ENCODE measurements around the gene PPP1R3F.
"Not testable (repeated sequence)": the region's sequence is repeated elsewhere in the genome, so short reads cannot be mapped to it uniquely, and the experiment has no call there.

Gene PPP1R3F

DNA sequence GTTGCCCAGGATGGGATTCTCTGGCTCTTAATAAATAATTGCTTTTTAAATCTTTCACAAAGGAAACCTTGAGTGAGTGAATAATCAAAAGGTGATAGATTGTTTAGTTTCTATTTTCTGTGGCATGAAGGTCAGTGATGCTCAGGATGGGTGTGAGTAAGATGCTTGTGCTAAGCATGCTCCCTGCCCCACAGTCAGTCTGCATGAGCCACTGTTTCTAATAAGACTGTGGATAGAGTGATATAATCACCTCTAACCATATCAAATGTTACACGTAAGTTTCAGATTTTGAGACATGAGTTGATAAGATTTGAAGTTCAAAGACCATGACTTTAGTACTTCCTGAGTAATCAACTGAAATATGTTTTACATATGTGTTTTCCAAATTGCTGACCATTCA is 31.1 kb downstream of the PPP1R3F start:
- no peak for TF ChIP-seq GATA1 (IDR thresholded peaks at IDR 0.05; ENCODE audit: low read depth, low read length)
- TF ChIP-seq POLR2A (IDR thresholded peaks at IDR 0.05; ENCODE audit: low read length) = no peak
- no peak for DNase-seq

DNA sequence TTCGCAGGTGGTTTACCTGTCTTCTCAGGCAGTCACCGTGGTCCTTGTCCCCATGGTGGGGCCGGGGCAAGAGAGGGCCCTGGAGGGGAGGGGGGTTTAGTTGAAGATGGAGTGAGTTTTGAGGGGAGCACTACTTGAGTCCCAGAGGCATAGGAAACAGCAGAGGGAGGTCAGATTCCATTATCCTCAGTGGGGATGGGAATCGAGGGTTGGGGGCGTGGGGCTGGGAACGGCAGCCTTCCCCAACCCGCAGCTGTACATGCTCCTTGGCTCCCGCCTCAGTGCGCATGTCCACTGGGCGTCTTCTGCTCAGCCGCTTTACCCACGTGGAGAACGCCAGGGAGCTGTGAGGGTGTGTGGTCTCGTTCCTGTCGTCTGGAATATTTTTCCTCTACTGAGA is 33.8 kb downstream of the PPP1R3F start, which contains the start of gene GAGE10:
Gene GAGE10, plus strand, starts transcription at position 301 of the 400 bp plus-strand sequence. CDS start 1,214 bp downstream, outside the sequence.
- DNase-seq = no peak
- no peak for TF ChIP-seq POLR2A (IDR thresholded peaks at IDR 0.05; ENCODE audit: low read length)
- TF ChIP-seq GATA1 (IDR thresholded peaks at IDR 0.05; ENCODE audit: low read depth, low read length) = no peak

GRCh38 chrX:49307775-49308174 is 38.2 kb downstream of the PPP1R3F start:
- not testable (repeated sequence) for DNase-seq

DNA sequence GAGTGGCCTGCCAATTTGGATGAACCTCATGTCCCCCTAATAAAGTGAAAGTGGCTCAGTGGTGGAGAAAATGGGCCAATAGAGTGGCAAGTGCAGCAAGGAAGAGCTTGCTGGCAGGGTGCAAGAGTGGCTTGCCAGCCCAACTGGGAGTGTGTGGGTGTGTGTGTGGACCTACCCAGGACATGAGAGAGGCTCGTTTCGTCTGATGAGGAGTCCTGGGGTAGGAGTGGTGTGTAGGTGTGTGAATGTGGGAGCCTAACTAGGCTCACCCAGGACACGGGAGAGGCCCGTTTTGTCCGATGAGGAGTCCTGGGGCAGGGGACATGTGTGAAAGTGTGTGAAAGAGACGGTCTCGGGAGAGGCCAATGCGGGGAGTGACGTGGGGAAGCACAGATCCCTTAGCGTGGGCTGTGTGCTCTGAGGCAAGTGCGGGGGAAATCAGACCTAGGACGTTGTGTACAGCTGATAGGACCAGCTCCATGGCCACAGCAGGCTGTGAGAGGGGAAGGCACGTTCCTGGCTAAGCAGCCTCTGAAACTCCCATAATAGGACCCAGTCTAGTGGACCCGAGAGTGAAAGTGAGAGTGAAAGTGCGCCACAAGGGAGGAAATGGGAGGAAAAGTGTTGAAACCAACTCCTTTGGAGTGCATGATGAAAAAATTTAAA is 39.1 kb downstream of the PPP1R3F start:
- DNase-seq = peak in 1 of 2 experiments; percentile 1

GRCh38 chrX:49309401-49309981 is 39.9 kb downstream of the PPP1R3F start:
- TF ChIP-seq POLR2A (IDR thresholded peaks at IDR 0.05; ENCODE audit: low read length) (no peak), GATA1 (IDR thresholded peaks at IDR 0.05; ENCODE audit: low read depth, low read length) (no peak)
- DNase-seq = no peak

More for the DNA sequence above, 39.1 kb downstream of the PPP1R3F start:
- TF ChIP-seq POLR2A (IDR thresholded peaks at IDR 0.05; ENCODE audit: low read length) (no peak), GATA1 (IDR thresholded peaks at IDR 0.05; ENCODE audit: low read depth, low read length) (no peak)

GRCh38 chrX:49310371-49310770 is 40.8 kb downstream of the PPP1R3F start:
- no peak for DNase-seq
- TF ChIP-seq GATA1 (IDR thresholded peaks at IDR 0.05; ENCODE audit: low read depth, low read length) (no peak), POLR2A (IDR thresholded peaks at IDR 0.05; ENCODE audit: low read length) (no peak)

DNA sequence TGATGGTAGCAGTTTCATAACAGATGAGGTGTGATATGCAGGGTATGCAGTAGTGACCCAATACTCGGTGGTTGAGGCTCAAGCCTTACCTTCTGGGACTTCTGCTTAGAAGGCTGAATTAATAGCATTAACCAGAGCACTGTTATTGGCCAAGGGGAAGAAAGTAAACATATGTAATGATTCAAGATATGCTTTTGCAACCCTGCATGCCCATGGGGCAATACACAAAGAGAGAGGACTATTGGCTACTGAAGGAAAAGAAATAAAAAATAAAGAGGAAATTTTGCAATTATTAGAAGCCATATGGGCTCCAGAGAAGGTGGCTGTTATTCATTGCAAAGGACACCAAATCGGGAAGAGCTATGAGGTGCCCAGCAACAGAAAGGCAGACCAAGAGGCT is 42.6 kb downstream of the PPP1R3F start:
- TF ChIP-seq POLR2A (IDR thresholded peaks at IDR 0.05; ENCODE audit: low read length) = no peak
- TF ChIP-seq GATA1 (IDR thresholded peaks at IDR 0.05; ENCODE audit: low read depth, low read length) = no peak
- DNase-seq = no peak

DNA sequence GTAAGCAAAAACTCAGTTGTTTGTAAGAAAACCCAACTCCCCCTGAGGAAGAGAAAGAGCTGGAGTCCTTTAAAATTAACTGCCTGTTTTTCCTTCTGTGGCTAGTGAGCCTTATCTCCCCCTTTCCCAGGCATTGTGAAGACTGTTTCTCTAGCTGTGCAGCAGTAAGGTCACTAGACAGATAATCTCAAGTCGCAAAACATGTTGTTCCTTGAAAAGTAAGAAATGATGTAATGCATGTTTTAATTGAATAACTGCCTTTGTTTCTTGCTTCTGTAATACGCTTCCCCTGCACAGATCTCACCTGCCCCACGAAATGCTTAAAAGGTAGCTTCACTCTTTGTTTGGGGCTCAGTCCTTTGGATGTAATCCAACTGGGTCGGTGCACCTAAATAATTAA is 46.5 kb downstream of the PPP1R3F start:
- no peak for TF ChIP-seq GATA1 (IDR thresholded peaks at IDR 0.05; ENCODE audit: low read depth, low read length)
- no peak for TF ChIP-seq POLR2A (IDR thresholded peaks at IDR 0.05; ENCODE audit: low read length)
- no peak for DNase-seq

DNA sequence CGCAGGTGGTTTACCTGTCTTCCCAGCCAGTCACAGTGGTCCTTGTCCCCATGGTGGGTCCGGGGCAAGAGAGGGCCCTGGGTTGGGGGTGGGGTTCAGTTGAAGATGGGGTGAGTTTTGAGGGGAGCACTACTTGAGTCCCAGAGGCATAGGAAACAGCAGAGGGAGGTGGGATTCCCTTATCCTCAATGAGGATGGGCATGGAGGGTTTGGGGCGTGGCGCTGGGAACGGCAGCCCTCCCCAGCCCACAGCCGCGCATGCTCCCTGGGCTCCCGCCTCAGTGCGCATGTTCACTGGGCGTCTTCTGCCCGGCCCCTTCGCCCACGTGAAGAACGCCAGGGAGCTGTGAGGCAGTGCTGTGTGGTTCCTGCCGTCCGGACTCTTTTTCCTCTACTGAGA is 52.1 kb downstream of the PPP1R3F start, which contains the start of gene GAGE12J:
Gene GAGE12J, plus strand, starts transcription at position 301 of the 400 bp plus-strand sequence. CDS start 1,157 bp downstream, outside the sequence.
- DNase-seq = not testable (repeated sequence)

- not testable (repeated sequence) for DNase-seq
Observed at GRCh38 chrX:49322266-49322665, 52.7 kb downstream of the PPP1R3F start.

DNA sequence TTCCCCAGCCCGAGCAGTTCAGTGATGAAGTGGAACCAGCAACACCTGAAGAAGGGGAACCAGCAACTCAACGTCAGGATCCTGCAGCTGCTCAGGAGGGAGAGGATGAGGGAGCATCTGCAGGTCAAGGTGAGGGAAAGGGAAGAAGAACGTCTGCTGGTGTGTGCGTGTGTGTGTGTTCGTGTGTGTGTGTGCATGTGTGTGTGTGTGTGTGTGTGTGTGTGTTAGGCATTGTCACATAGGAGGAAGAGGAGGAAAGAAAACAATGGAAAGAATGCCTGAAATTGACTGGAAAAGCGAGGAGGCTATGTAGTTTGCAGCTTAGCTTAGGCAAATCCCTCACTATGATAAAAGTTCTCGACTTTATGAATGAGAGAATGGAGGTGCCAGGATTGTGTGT is 54.1 kb downstream of the PPP1R3F start:
- not testable (repeated sequence) for DNase-seq

- not testable (repeated sequence) for DNase-seq
Observed at GRCh38 chrX:49330421-49330820, 60.8 kb downstream of the PPP1R3F start.

DNA sequence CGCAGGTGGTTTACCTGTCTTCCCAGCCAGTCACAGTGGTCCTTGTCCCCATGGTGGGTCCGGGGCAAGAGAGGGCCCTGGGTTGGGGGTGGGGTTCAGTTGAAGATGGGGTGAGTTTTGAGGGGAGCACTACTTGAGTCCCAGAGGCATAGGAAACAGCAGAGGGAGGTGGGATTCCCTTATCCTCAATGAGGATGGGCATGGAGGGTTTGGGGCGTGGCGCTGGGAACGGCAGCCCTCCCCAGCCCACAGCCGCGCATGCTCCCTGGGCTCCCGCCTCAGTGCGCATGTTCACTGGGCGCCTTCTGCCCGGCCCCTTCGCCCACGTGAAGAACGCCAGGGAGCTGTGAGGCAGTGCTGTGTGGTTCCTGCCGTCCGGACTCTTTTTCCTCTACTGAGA is 61.7 kb downstream of the PPP1R3F start, which contains the start of gene GAGE13:
Gene GAGE13, plus strand, starts transcription at position 301 of the 400 bp plus-strand sequence. CDS start 1,156 bp downstream, outside the sequence.
- not testable (repeated sequence) for DNase-seq

GRCh38 chrX:49331841-49332240 is 62.2 kb downstream of the PPP1R3F start:
- DNase-seq = not testable (repeated sequence)

Data from erythroblast (primary cell).